K562 (cell line): Measurements from ENCODE around the gene HDAC6. TPM values are rescaled to one million over a fixed set of nuclear protein-coding genes. Genes with fewer than 3 reads are reported as not detected.
A peak's percentile ranks its signal among the peaks of the same experiment; 100 is the strongest.

Experiments
- ATAC-seq: fragments of 200-7000 bp; cut with Tn5 transposase; 3 replicates; pipeline ENCODE4 v1.9.1; 2020; ENCODE audit warnings: moderate library complexity
- BruUV-seq: library from RNA; stranded (reverse); fragments of 400-500 nt; replicated peaks from 2 replicates; lab custom pipeline; 2021; lab: Mats Ljungman, UMichigan
- CTCF ChIA-PET: fragments of 300-600 bp; formaldehyde crosslinking; extraction: SDS; loops from one replicate; lab custom pipeline; 2021; ENCODE audit warnings: low intra/inter-chr PET ratio; lab: Yijun Ruan, JAX
- POLR2A ChIA-PET: fragments of 300-600, 350-650 bp; sonication (Branson Sonifier 250); formaldehyde crosslinking; extraction: SDS; loops from one replicate; lab custom pipeline; 2021; ENCODE audit warnings: antibody characterized with exemption, inconsistent platforms; lab: Yijun Ruan, JAX
- DNase-seq, 4 experiments: peaks; one replicate each; pipeline versions ENCODE4 v3.0.0 to v3.0.0-alpha.2; 2011 to 2018; ENCODE audit warnings: low spot score in 3 of 4, mixed read lengths in 3 of 4; ENCODE audit errors: extremely low read depth in 1 of 4
- FAIRE-seq: peaks from 2 replicates; lab custom pipeline; 2011; peaks lifted over from hg19 to GRCh38; lab: Jason Lieb, UNC
- H2AFZ ChIP-seq: 2 replicates; pipeline ENCODE4 v1.6.0; 2011; ENCODE audit warnings: low read depth, low read length, control low read depth, inconsistent platforms
- H3K27ac ChIP-seq: fragments of 200-600 bp; 3 replicates; pipeline ENCODE4 v1.8.0; 2011; ENCODE audit warnings: low read depth, mild to moderate bottlenecking, control low read depth, inconsistent platforms, low read length, moderate library complexity, mixed read lengths; ENCODE audit errors: extremely low read depth
- H3K27me3 ChIP-seq, 2 experiments: fragments of 300-600 bp in 1 of 2; 2 replicates in 1 of 2; 3 replicates in 1 of 2; pipeline versions ENCODE4 v1.6.0 to v1.8.0; 2011; ENCODE audit warnings: inconsistent platforms in 2 of 2, low read length in 2 of 2, mild to moderate bottlenecking in 1 of 2, mixed read lengths in 1 of 2, moderate library complexity in 1 of 2; ENCODE audit not compliant: control insufficient read depth in 2 of 2, insufficient read depth in 2 of 2
- H3K36me3 ChIP-seq: fragments of 300-600 bp; 3 replicates; pipeline ENCODE4 v1.8.0; 2011; ENCODE audit warnings: mild to moderate bottlenecking, low read length, inconsistent platforms; ENCODE audit not compliant: control insufficient read depth, insufficient read depth
- H3K4me1 ChIP-seq, 2 experiments: fragments of 200-600 bp in 1 of 2; replicated peaks in 1 of 2; 2 replicates in 1 of 2; 3 replicates in 1 of 2; pipeline versions ENCODE4 v1.5.1 to v1.8.0; 2011; ENCODE audit warnings: inconsistent platforms in 2 of 2, low read length in 2 of 2, mild to moderate bottlenecking in 1 of 2, mixed read lengths in 1 of 2, moderate library complexity in 1 of 2; ENCODE audit not compliant: control insufficient read depth in 2 of 2, insufficient read depth in 2 of 2
- H3K4me2 ChIP-seq: 2 replicates; pipeline ENCODE4 v1.6.1; 2011; ENCODE audit warnings: low read length, control low read depth, inconsistent platforms, mixed read lengths; ENCODE audit not compliant: insufficient read depth
- H3K4me3 ChIP-seq: fragments of 200-600 bp; sonication (generic), shearing (Covaris generic); 2 replicates; pipeline ENCODE4 v1.5.1; 2016; ENCODE audit warnings: control low read depth, inconsistent platforms
- H3K79me2 ChIP-seq: fragments of 200-600 bp; 3 replicates; pipeline ENCODE4 v1.8.0; 2011; ENCODE audit warnings: low read length, inconsistent platforms; ENCODE audit not compliant: control insufficient read depth, insufficient read depth
- H3K9ac ChIP-seq, 2 experiments: 2 replicates each; pipeline versions ENCODE4 v1.6.0 to v1.6.1; 2011; ENCODE audit warnings: low read depth in 2 of 2, low read length in 2 of 2, control low read depth in 1 of 2, inconsistent platforms in 1 of 2, mild to moderate bottlenecking in 1 of 2, mixed read lengths in 1 of 2; ENCODE audit not compliant: insufficient read depth in 1 of 2
- H3K9me1 ChIP-seq: one replicate; pipeline ENCODE4 v1.6.0; 2011; ENCODE audit warnings: inconsistent platforms, mild to moderate bottlenecking, low read length, moderate library complexity; ENCODE audit not compliant: control insufficient read depth, insufficient read depth
- H3K9me3 ChIP-seq: replicated peaks from 2 replicates; pipeline ENCODE4 v1.5.1; 2011; ENCODE audit warnings: low read depth, low read length, inconsistent platforms; ENCODE audit not compliant: control insufficient read depth, insufficient read depth
- H4K20me1 ChIP-seq: replicated peaks from 2 replicates; pipeline ENCODE4 v1.6.1; 2011; ENCODE audit warnings: low read length, inconsistent platforms, mixed read lengths; ENCODE audit not compliant: control insufficient read depth, insufficient read depth
- ARID1B ChIP-seq: fragments of 450-650 bp; IDR thresholded peaks from 2 replicates; pipeline ENCODE4 v1.6.1; 2016; ENCODE audit warnings: antibody characterized with exemption, mild to moderate bottlenecking, inconsistent platforms
- CHD1 ChIP-seq: fragments of 200-600 bp; sonication (generic); IDR thresholded peaks from one replicate; pipeline ENCODE4 v1.6.1; 2012; ENCODE audit warnings: mild to moderate bottlenecking, moderate library complexity, low read length, inconsistent platforms
- ETV1 ChIP-seq: fragments of 450-650 bp; conservative IDR thresholded peaks from 2 replicates; pipeline ENCODE4 v1.6.1; 2016; ENCODE audit warnings: missing genetic modification characterization, control low read depth, low read depth, missing compliant biosample characterization
- HIVEP1 ChIP-seq: fragments of 250-450 bp; sonication (Bioruptor Pico); IDR thresholded peaks from 2 replicates; pipeline ENCODE4 v1.4.0; 2020; ENCODE audit warnings: mild to moderate bottlenecking
- HLTF ChIP-seq: fragments of 450-650 bp; IDR thresholded peaks from 2 replicates; pipeline ENCODE4 v1.6.1; 2016
- MAZ ChIP-seq, 2 experiments: fragments of 450-650 bp in 1 of 2; sonication (generic) in 1 of 2; formaldehyde crosslinking; IDR thresholded peaks in 1 of 2; conservative IDR thresholded peaks in 1 of 2; 2 replicates each; pipeline versions ENCODE4 v1.4.0 to v1.5.0; 2020; ENCODE audit warnings: mild to moderate bottlenecking in 1 of 2, missing genetic modification reagents in 1 of 2
- NCOA1 ChIP-seq: fragments of 450-650 bp; IDR thresholded peaks from 2 replicates; pipeline ENCODE4 v1.6.1; 2016; ENCODE audit warnings: low read depth
- PHF8 ChIP-seq: fragments of 200-600 bp; sonication (generic); IDR thresholded peaks from 2 replicates; pipeline ENCODE4 v1.6.1; 2012; ENCODE audit warnings: mixed run types, mild to moderate bottlenecking, inconsistent platforms, low read length, moderate library complexity, borderline replicate concordance
- POLR2G ChIP-seq: fragments of 200-400 bp; formaldehyde crosslinking; IDR thresholded peaks from 2 replicates; pipeline ENCODE4 v1.6.1; 2017; ENCODE audit warnings: low read depth, mild to moderate bottlenecking, antibody characterized with exemption, low read length, moderate library complexity
- RBM34 ChIP-seq: fragments of 200-400 bp; formaldehyde crosslinking; IDR thresholded peaks from 2 replicates; pipeline ENCODE4 v1.6.1; 2018; ENCODE audit warnings: low read length, borderline replicate concordance; ENCODE audit not compliant: insufficient read depth
- SMAD4 ChIP-seq: fragments of 250-450 bp; sonication (Bioruptor Pico); conservative IDR thresholded peaks from 2 replicates; pipeline ENCODE4 v1.8.0; 2021; ENCODE audit warnings: inconsistent platforms, mild to moderate bottlenecking, moderate library complexity
- TEAD1 ChIP-seq, 2 experiments: fragments of 450-650 bp in 1 of 2; sonication (generic) in 1 of 2; formaldehyde crosslinking; IDR thresholded peaks; 2 replicates each; pipeline versions ENCODE4 v1.4.0 to v1.8.0; 2020 to 2022; ENCODE audit warnings: mild to moderate bottlenecking in 2 of 2, missing genetic modification reagents in 1 of 2
- TOE1 ChIP-seq, 2 experiments: fragments of 450-650 bp in 1 of 2; sonication (generic) in 1 of 2; formaldehyde crosslinking in 1 of 2; IDR thresholded peaks; 2 replicates each; pipeline versions ENCODE4 v1.7.1 to v1.8.0; 2016 to 2022; ENCODE audit warnings: borderline replicate concordance in 2 of 2, mild to moderate bottlenecking in 2 of 2, antibody characterized with exemption in 1 of 2, inconsistent platforms in 1 of 2, low read depth in 1 of 2, missing genetic modification reagents in 1 of 2, moderate library complexity in 1 of 2
- WGBS: fragments of 100-300 bp; shearing (Covaris generic); methylation state at CpG from one replicate; pipeline ENCODE4 v1.1.6; 2016; ENCODE audit warnings: low coverage, mixed read lengths; ENCODE audit not compliant: insufficient coverage; ENCODE audit errors: missing lambda C conversion rate; 5-methylcytosine and 5-hydroxymethylcytosine counted together
- in situ Hi-C: fragments of 300-500 bp; cut with MboI; formaldehyde crosslinking; loops from 4 replicates; pipeline ENCODE4 v1.15.0; 2018; ENCODE audit warnings: inconsistent platforms, mixed read lengths
- intact Hi-C: fragments of 100-400 bp; cut with micrococcal nuclease; formaldehyde crosslinking; loops from 2 replicates; pipeline ENCODE4 v1.14.2; 2022
- polyA plus RNA-seq, 8 experiments: library from polyadenylated mRNA; depleted of rRNA in 4 of 8; stranded (reverse) in 5 of 8; unstranded in 3 of 8; fragments of >200 nt; fragmentation: Nextera tagmentation in 2 of 8; fragmentation: Illumina TruSeq in 1 of 8; extraction: Ambion mirVana in 2 of 8; extraction: Trizol in 1 of 8; gene quantifications; 2 replicates each; pipeline versions ENCODE4 v1.2.1 to v1.2.3, GENCODE V29; 2011 to 2014; ENCODE audit warnings: inconsistent platforms in 1 of 8, missing spikeins in 1 of 8
- total RNA-seq, 7 experiments: library from RNA; depleted of rRNA in 6 of 7; stranded (reverse); fragments of >200 nt in 6 of 7; fragmentation: Illumina TruSeq in 2 of 7; extraction: Trizol in 2 of 7; gene quantifications; 2 replicates each; pipeline versions ENCODE4 v1.2.1 to v1.2.3, GENCODE V29; 2011 to 2021; ENCODE audit warnings: low replicate concordance in 1 of 7
- TF ChIP-seq, protein P1 (sequence below): fragments of 450-650 bp; formaldehyde crosslinking; IDR thresholded peaks from 2 replicates; pipeline ENCODE4 v1.4.0; 2022; ENCODE audit warnings: missing genetic modification characterization
- TF ChIP-seq, protein P2 (sequence below): sonication (generic); formaldehyde crosslinking; IDR thresholded peaks from 2 replicates; pipeline ENCODE4 v1.8.1; 2023; ENCODE audit warnings: mild to moderate bottlenecking, missing genetic modification reagents

HDAC6 gene
- total and polyA plus RNA-seq, 9 of the 15 experiments (the other 6 are each of a cell fraction or from before 2014, with no cell fraction given): 29.9 to 101 (median 71.2) TPM

DNA sequence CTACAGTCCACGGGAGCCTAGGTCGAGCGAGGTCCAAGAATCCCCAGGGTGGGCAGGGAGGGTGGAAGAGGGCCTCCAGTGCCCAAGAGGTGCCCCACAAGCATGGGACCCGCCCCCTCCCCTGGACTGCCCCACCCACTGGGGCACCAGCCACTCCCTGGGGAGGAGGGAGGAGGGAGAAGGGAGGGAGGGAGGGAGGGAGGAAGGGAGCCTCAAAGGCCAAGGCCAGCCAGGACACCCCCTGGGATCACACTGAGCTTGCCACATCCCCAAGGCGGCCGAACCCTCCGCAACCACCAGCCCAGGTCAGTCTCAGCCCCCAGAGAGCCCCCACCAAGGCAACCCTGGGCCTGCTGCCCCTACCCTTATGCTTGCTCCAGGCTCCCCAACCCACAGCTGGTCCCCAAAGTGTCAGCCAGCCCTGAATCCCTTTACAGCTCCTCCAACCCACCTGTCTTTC is 15.5 kb upstream of the HDAC6 start, which contains the start of gene GATA1 (continued):
- TF ChIP-seq HIVEP1 (CRISPR knock-in tag) (no peak), NCOA1 (0 out of 2 replicates have a peak, but pooled peaks have one; percentile 12), ETV1 (tag) (no peak), SMAD4 (CRISPR knock-in tag) (no peak), PHF8 (peak; percentile 39; the same call in 1 of the 2 replicates), POLR2G (peak; percentile 83), TEAD1 (CRISPR knock-in tag; IDR thresholded peaks at IDR 0.05) (0 out of 4 replicates have a peak, but pooled peaks of 1 of the 2 experiments have one; percentile 41), MAZ (CRISPR knock-in tag; conservative IDR thresholded peaks at IDR 0.05 in 1 of 2, IDR thresholded peaks at IDR 0.05 in 1 of 2) (peak in 1 of 2 experiments; percentile 68; a peak in 3 of 4 replicates)

DNA sequence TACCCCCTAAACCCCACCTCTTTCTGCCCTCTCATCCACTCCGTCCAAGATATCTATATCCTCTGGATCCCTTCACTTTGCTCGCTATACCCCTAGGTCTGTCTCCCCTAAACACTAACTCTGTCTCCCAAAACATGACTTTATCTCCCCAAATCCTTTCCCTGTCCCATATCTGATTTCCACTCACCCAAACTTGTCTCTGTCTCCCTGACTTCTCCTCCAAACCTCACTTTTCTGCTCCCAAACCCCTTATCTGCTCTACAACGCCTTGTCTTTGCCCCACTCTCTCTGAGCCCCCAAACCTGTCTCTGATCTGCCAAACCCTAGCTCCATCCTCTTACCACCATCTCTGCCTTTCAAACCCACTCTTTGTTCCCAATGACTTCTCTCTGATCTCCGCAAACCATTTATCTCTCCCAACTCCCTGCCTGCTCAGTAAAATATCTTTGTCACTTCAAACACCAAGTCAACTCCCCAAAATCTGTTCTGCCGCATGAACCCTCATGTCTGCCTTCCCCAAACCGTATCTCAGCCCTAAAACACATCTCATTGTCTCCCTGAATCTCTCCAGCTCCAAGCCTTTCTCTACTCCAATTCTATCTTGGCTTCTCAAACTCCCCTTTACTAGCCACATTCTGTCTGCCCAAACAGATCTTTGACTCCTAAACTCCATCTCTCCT is 14.9 kb upstream of the HDAC6 start:
- FAIRE-seq: no peak
- Histone ChIP-seq H4K20me1 (no peaks in the 10 kb centered on the region), H3K79me2 (peaks cover 91% of the 10 kb centered on the region), H2AFZ (no peak overlapping the region), H3K27ac (peak overlapping the region; percentile 85), H3K9ac (peak overlapping the region; percentile 94), H3K9me1 (no peaks in the 10 kb centered on the region), H3K9me3 (no peaks in the 10 kb centered on the region), H3K36me3 (peaks cover 38% of the 10 kb centered on the region; the same call in 2 of the 3 replicates), H3K4me1 (peaks cover 41 to 63% of the 10 kb centered on the region in 2 experiments; a peak in 4 of 5 replicates), H3K4me3 (peak overlapping the region; percentile 75), H3K4me2 (peak overlapping the region; percentile 93), H3K27me3 (no peaks in the 10 kb centered on the region)
- ChIA-PET POLR2A (interaction anchor here (0.5 to 1.5 kb wide), 2 partner anchors 14 to 88 kb away, joined by 4 to 6 read pairs; no protein-coding TSS in a partner anchor), CTCF (no interaction called here)
- DNase-seq: no peak
- whole genome bisulfite sequencing: 0% methylated on average over 4 of the region's 6 CpGs
- intact Hi-C loops: loop anchor here (5.0 kb wide), 1 partner anchor 90 kb away; the partner anchor contains the start of gene SUV39H1
- in situ Hi-C loops: no loop called here
- BruUV-seq: no TSS peak
- ATAC-seq: no peak
- TF ChIP-seq CHD1 (peak; percentile 27), RBM34 (no peak), HLTF (peak; percentile 40; the same call in 1 of the 2 replicates), ARID1B (0 out of 2 replicates have a peak, but pooled peaks have one; percentile 27), TOE1 (IDR thresholded peaks at IDR 0.05; ENCODE audit: borderline replicate concordance) (peak; percentile 46), TOE1 (CRISPR knock-in tag; IDR thresholded peaks at IDR 0.05; ENCODE audit: borderline replicate concordance, low read depth) (no peak)
- TF ChIP-seq, protein P1, sequence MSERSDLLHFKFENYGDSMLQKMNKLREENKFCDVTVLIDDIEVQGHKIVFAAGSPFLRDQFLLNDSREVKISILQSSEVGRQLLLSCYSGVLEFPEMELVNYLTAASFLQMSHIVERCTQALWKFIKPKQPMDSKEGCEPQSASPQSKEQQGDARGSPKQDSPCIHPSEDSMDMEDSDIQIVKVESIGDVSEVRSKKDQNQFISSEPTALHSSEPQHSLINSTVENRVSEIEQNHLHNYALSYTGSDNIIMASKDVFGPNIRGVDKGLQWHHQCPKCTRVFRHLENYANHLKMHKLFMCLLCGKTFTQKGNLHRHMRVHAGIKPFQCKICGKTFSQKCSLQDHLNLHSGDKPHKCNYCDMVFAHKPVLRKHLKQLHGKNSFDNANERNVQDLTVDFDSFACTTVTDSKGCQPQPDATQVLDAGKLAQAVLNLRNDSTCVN: 0 out of 2 replicates have a peak, but pooled peaks have one; percentile 56
- TF ChIP-seq, protein P2, sequence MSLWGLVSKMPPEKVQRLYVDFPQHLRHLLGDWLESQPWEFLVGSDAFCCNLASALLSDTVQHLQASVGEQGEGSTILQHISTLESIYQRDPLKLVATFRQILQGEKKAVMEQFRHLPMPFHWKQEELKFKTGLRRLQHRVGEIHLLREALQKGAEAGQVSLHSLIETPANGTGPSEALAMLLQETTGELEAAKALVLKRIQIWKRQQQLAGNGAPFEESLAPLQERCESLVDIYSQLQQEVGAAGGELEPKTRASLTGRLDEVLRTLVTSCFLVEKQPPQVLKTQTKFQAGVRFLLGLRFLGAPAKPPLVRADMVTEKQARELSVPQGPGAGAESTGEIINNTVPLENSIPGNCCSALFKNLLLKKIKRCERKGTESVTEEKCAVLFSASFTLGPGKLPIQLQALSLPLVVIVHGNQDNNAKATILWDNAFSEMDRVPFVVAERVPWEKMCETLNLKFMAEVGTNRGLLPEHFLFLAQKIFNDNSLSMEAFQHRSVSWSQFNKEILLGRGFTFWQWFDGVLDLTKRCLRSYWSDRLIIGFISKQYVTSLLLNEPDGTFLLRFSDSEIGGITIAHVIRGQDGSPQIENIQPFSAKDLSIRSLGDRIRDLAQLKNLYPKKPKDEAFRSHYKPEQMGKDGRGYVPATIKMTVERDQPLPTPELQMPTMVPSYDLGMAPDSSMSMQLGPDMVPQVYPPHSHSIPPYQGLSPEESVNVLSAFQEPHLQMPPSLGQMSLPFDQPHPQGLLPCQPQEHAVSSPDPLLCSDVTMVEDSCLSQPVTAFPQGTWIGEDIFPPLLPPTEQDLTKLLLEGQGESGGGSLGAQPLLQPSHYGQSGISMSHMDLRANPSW (CRISPR knock-in tag): no peak
